ENCODE data around the gene NBL1.

GRCh38 chr1:19698181-19698580 lies 54.1 kb downstream of the NBL1 start:
- no peak for TF ChIP-seq SFPQ (IDR thresholded peaks at IDR 0.05; ENCODE audit: low read depth, low read length)
- TF ChIP-seq MAX (CRISPR knock-in tag; IDR thresholded peaks at IDR 0.05), result no peak
- TF ChIP-seq BACH1 (tag; IDR thresholded peaks at IDR 0.05), result no peak
- TF ChIP-seq CTCF (IDR thresholded peaks at IDR 0.05 in 2 of 3, conservative IDR thresholded peaks at IDR 0.05 in 1 of 3; ENCODE audit: insufficient read depth in 2 of 3, low read depth in 1 of 3, low read length in 3 of 3), result no peak
- TF ChIP-seq EGR1 (conservative IDR thresholded peaks at IDR 0.05), result no peak
- no peak for TF ChIP-seq NR3C1 (CRISPR knock-in tag; IDR thresholded peaks at IDR 0.05)
- no peak for TF ChIP-seq ZKSCAN3 (CRISPR knock-in tag; IDR thresholded peaks at IDR 0.05)
